ENCODE data around the gene POLE4.

The POLE4 gene

DNA sequence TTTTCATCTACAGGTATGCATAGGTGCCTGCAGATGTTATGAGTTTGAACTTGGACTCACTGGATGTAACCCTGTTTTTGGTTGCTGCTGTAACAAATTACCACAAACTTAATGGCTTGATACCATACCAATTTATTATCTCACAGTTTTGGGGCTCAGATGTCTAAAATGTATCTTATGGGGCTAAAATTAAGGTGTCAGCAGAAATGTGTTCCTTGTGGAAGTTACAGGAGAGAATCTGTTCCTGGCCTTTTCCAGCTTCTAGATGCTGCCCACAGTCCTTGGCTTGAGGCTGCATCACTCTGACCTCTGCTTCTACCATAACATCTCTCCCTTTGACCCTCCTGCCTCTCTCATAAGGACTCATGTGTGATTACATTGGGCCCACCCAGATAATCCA, 47.6 kb downstream of the POLE4 start:
- no peaks in the 10 kb centered on the region for H3K27me3 ChIP-seq (ENCODE audit: control insufficient read depth, insufficient read depth, low read length)
- no peaks in the 10 kb centered on the region for H3K9me3 ChIP-seq (ENCODE audit: control insufficient read depth, low read depth, low read length)
- no peaks in the 10 kb centered on the region for H3K36me3 ChIP-seq (ENCODE audit: control insufficient read depth, low read depth, low read length)
- no peak overlapping the region for H3K27ac ChIP-seq (ENCODE audit: low read length)
- H3K4me3 ChIP-seq (ENCODE audit: low read length): no peak overlapping the region
- H3K9ac ChIP-seq (ENCODE audit: low read length): no peak overlapping the region
- H3K4me1 ChIP-seq (ENCODE audit: control insufficient read depth, low read depth, low read length): no peaks in the 10 kb centered on the region

DNA sequence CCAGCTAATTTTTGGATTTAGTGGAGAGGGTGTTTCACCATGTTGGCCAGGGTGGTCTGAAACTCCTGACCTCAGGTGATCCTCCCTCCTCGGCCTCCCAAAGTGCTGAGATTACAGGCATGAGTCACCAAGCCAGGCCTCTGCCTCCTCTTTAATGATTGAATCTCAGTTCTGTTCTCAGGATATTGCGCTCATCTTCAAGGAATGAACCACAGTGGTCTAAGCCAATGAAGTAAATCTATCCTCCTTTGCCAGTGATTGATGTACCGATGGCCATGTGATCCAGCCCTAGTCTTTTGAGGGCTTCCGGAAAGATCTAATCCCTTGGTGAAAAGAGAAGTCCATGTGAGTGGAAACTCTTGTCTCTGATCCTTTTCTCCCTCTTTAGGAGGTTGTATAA, 48.6 kb downstream of the POLE4 start:
- Histone ChIP-seq H3K27ac (ENCODE audit: low read length) (no peak overlapping the region), H3K9me3 (ENCODE audit: control insufficient read depth, low read depth, low read length) (no peaks in the 10 kb centered on the region), H3K36me3 (ENCODE audit: control insufficient read depth, low read depth, low read length) (no peaks in the 10 kb centered on the region), H3K4me3 (ENCODE audit: low read length) (no peak overlapping the region), H3K9ac (ENCODE audit: low read length) (no peak overlapping the region), H3K27me3 (ENCODE audit: control insufficient read depth, insufficient read depth, low read length) (no peaks in the 10 kb centered on the region), H3K4me1 (ENCODE audit: control insufficient read depth, low read depth, low read length) (no peaks in the 10 kb centered on the region)

DNA sequence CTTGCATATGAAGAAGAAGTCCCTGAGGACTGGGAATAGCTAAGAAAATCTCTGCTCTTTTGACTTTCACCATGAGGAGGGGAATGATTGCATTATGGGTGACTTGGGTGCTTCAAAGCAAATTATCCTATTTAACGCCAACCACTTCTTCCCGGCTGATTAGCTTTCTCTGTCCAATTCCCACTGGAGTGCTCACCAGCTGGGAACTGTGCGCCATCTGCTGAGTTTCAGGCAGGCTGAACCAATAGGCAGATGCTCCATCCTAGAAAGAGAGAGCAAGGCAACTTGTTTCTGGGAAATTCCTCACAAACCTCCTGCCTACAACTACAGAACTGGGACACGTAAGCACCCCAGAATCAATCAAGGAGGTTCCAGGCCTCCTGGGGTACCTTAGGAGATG, 49.4 kb downstream of the POLE4 start:
- Histone ChIP-seq H3K9ac (ENCODE audit: low read length) (no peak overlapping the region), H3K27ac (ENCODE audit: low read length) (no peak overlapping the region), H3K4me1 (ENCODE audit: control insufficient read depth, low read depth, low read length) (no peaks in the 10 kb centered on the region), H3K36me3 (ENCODE audit: control insufficient read depth, low read depth, low read length) (no peaks in the 10 kb centered on the region), H3K4me3 (ENCODE audit: low read length) (no peak overlapping the region), H3K9me3 (ENCODE audit: control insufficient read depth, low read depth, low read length) (no peaks in the 10 kb centered on the region), H3K27me3 (ENCODE audit: control insufficient read depth, insufficient read depth, low read length) (no peaks in the 10 kb centered on the region)

DNA sequence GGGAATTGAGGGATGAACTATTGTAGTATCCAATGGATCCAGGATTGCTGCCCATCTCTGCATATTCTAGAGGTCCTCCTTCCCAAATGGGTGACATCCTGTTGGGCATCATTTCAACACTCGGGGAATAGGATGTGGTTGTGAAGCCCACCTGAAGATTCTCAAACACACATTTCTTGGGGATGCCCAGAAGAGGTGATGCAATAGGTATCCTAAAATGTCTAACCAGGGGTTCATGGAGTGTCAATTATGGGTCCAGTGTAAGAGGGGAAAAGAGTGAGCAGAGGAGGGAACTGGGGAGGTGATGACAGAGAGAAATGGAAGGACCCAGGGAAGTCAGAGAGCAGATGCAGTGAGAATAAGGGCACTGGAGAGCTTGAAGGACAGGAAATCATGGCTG, 52.1 kb downstream of the POLE4 start:
- H3K9me3 ChIP-seq (ENCODE audit: control insufficient read depth, low read depth, low read length): no peaks in the 10 kb centered on the region
- H3K9ac ChIP-seq (ENCODE audit: low read length): no peak overlapping the region
- no peaks in the 10 kb centered on the region for H3K27me3 ChIP-seq (ENCODE audit: control insufficient read depth, insufficient read depth, low read length)
- no peak overlapping the region for H3K4me3 ChIP-seq (ENCODE audit: low read length)
- no peak overlapping the region for H3K27ac ChIP-seq (ENCODE audit: low read length)
- H3K36me3 ChIP-seq (ENCODE audit: control insufficient read depth, low read depth, low read length): no peaks in the 10 kb centered on the region
- H3K4me1 ChIP-seq (ENCODE audit: control insufficient read depth, low read depth, low read length): no peaks in the 10 kb centered on the region

DNA sequence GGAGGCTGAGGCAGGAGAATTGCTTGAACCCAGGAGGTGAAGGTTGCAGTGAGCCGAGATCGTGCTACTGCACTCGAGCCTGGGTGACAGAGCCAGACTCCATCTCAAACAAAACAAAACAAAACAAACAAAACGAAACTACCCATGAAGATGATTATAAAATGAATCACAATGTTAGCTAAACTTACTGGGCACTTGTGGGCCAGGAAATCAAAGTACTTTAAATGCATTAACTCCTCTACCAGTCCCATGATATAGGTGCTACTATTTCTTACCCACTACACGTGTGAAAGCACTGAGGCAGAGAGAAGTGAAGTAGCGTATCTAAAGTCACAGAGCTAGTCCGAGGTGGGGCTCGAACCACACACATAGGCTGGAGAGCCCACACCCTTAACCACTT, 53.6 kb downstream of the POLE4 start:
- Histone ChIP-seq H3K4me3 (ENCODE audit: low read length) (no peak overlapping the region), H3K27me3 (ENCODE audit: control insufficient read depth, insufficient read depth, low read length) (no peaks in the 10 kb centered on the region), H3K9me3 (ENCODE audit: control insufficient read depth, low read depth, low read length) (no peaks in the 10 kb centered on the region), H3K36me3 (ENCODE audit: control insufficient read depth, low read depth, low read length) (no peaks in the 10 kb centered on the region), H3K9ac (ENCODE audit: low read length) (no peak overlapping the region), H3K27ac (ENCODE audit: low read length) (no peak overlapping the region), H3K4me1 (ENCODE audit: control insufficient read depth, low read depth, low read length) (no peaks in the 10 kb centered on the region)

DNA sequence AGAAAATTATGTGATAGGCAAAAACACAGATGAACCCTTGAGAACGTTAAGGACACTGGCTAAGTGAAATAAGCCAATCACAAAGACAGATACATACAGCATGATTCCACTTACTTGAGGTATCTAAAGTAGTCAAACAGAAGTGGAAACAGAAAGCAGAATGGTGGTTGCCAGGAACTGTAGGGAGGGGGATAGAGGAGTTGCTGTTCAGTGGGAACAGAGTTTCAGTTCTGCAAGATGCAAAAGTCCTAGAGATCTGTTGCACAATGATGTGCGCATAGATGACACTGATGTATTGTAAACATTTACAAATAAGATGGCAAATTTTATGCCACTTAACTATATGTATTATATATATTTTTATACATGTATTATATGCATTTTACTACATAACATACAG, 59.7 kb downstream of the POLE4 start:
- Histone ChIP-seq H3K36me3 (ENCODE audit: control insufficient read depth, low read depth, low read length) (no peaks in the 10 kb centered on the region), H3K4me3 (ENCODE audit: low read length) (no peak overlapping the region), H3K4me1 (ENCODE audit: control insufficient read depth, low read depth, low read length) (no peaks in the 10 kb centered on the region), H3K9me3 (ENCODE audit: control insufficient read depth, low read depth, low read length) (no peaks in the 10 kb centered on the region), H3K27me3 (ENCODE audit: control insufficient read depth, insufficient read depth, low read length) (no peaks in the 10 kb centered on the region), H3K27ac (ENCODE audit: low read length) (no peak overlapping the region), H3K9ac (ENCODE audit: low read length) (no peak overlapping the region)

All from iPS-18a (cell line).